ENCODE measurements around the gene NEUROD6. TPM values are rescaled to one million over a fixed set of nuclear protein-coding genes. Genes with fewer than 3 reads are reported as not detected.

NEUROD6 gene
- total and polyA plus RNA-seq, 4 donors: not detected

DNA sequence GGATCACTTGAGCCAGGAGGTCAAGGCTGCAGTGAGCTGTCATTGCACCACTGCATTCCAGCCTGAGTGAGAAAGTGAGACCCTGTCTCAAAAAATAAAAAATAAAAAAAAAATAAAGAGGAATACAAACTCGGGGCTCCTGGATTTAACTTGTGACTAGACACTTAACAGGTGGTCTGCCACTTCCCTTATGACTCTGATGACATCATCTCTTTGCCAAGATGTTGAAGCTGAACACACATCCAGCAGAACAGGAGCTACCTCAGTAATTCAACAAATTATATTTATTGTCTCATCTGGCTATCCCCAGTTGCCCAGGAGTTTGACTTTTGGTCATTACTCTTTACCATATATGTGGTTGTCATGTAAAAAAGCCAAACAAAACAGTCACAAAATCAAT is 35.3 kb downstream of the NEUROD6 start:
- DNase-seq (ENCODE audit: low spot score): no peak
- H3K27ac ChIP-seq (ENCODE audit: low read depth in 1 of 2, low read length in 2 of 2): no peak overlapping the region
- whole genome bisulfite sequencing: 74% methylated on average over 1 of the region's 1 CpG

DNA sequence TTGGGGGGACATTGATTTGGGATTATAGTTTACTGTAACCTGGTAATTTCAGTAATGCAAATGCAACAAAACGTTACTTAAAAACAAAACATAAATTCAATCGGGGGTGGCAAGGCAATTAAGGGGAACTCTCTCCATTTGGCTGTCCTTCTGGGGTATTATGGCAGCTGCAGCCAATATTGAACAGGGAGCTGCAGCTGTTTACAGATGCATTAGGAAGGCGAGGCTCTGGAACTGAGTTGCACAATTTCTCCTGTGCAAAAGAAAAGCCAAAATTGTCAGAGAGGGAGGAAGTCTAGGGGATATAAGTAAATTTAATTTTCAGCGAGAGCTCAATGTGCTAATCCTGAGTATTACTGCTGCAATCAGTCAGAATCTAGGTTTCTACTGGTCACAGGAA is 36.1 kb downstream of the NEUROD6 start:
- 51% methylated on average over 4 of the region's 4 CpGs for WGBS
- H3K4me3 ChIP-seq (ENCODE audit: low read depth in 1 of 3, low read length in 3 of 3): no peak overlapping the region
- H3K9me3 ChIP-seq (ENCODE audit: control insufficient read depth in 4 of 4, low read length in 3 of 4): no peaks in the 10 kb centered on the region
- no peaks in the 10 kb centered on the region for H3K36me3 ChIP-seq (ENCODE audit: control insufficient read depth in 4 of 4, insufficient read depth in 3 of 4, low read depth in 1 of 4, low read length in 3 of 4)
- no peak for DNase-seq (ENCODE audit: low spot score)
- H3K27me3 ChIP-seq (ENCODE audit: control insufficient read depth in 4 of 4, insufficient read depth in 4 of 4, low read length in 3 of 4): no peaks in the 10 kb centered on the region
- no peak overlapping the region for H3K9ac ChIP-seq (ENCODE audit: low read depth in 1 of 2, low read length in 2 of 2)
- H3K4me1 ChIP-seq (ENCODE audit: control insufficient read depth in 4 of 4, insufficient read depth in 4 of 4, low read length in 3 of 4): no peaks in the 10 kb centered on the region
- H3K27ac ChIP-seq (ENCODE audit: low read depth in 1 of 2, low read length in 2 of 2): no peak overlapping the region
- TF ChIP-seq HNF4G (IDR thresholded peaks at IDR 0.05): no peak
- TF ChIP-seq, protein P1, sequence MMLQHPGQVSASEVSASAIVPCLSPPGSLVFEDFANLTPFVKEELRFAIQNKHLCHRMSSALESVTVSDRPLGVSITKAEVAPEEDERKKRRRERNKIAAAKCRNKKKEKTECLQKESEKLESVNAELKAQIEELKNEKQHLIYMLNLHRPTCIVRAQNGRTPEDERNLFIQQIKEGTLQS (IDR thresholded peaks at IDR 0.05): no peak
- TF ChIP-seq, protein P2, sequence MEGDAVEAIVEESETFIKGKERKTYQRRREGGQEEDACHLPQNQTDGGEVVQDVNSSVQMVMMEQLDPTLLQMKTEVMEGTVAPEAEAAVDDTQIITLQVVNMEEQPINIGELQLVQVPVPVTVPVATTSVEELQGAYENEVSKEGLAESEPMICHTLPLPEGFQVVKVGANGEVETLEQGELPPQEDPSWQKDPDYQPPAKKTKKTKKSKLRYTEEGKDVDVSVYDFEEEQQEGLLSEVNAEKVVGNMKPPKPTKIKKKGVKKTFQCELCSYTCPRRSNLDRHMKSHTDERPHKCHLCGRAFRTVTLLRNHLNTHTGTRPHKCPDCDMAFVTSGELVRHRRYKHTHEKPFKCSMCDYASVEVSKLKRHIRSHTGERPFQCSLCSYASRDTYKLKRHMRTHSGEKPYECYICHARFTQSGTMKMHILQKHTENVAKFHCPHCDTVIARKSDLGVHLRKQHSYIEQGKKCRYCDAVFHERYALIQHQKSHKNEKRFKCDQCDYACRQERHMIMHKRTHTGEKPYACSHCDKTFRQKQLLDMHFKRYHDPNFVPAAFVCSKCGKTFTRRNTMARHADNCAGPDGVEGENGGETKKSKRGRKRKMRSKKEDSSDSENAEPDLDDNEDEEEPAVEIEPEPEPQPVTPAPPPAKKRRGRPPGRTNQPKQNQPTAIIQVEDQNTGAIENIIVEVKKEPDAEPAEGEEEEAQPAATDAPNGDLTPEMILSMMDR (IDR thresholded peaks at IDR 0.05; ENCODE audit: low read depth, low read length, missing input control): no peak
- TF ChIP-seq GABPA (IDR thresholded peaks at IDR 0.05 in 1 of 2, conservative IDR thresholded peaks at IDR 0.05 in 1 of 2): no peak
- no peak for TF ChIP-seq RXRA (IDR thresholded peaks at IDR 0.05)
- TF ChIP-seq, protein P3, sequence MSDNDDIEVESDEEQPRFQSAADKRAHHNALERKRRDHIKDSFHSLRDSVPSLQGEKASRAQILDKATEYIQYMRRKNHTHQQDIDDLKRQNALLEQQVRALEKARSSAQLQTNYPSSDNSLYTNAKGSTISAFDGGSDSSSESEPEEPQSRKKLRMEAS (IDR thresholded peaks at IDR 0.05): no peak
- no peak for TF ChIP-seq SP1 (IDR thresholded peaks at IDR 0.05)
- TF ChIP-seq FOXA2 (IDR thresholded peaks at IDR 0.05): no peak

More for the DNA sequence above, 35.3 kb downstream of the NEUROD6 start:
- H3K9ac ChIP-seq (ENCODE audit: low read depth in 1 of 2, low read length in 2 of 2): no peak overlapping the region
- no peak overlapping the region for H3K4me3 ChIP-seq (ENCODE audit: low read depth in 1 of 3, low read length in 3 of 3)
- TF ChIP-seq FOXA2 (IDR thresholded peaks at IDR 0.05) (no peak), TAF1 (conservative IDR thresholded peaks at IDR 0.05) (no peak), JUND (IDR thresholded peaks at IDR 0.05) (no peak), RAD21 (IDR thresholded peaks at IDR 0.05) (no peak), RXRA (IDR thresholded peaks at IDR 0.05) (no peak), HNF4A (conservative IDR thresholded peaks at IDR 0.05) (no peak), FOXA1 (IDR thresholded peaks at IDR 0.05) (no peak), SP1 (IDR thresholded peaks at IDR 0.05) (no peak), HNF4G (IDR thresholded peaks at IDR 0.05) (no peak), NR2F2 (IDR thresholded peaks at IDR 0.05) (no peak), YY1 (IDR thresholded peaks at IDR 0.05) (no peak), EGR1 (IDR thresholded peaks at IDR 0.05; ENCODE audit: low read depth in 2 of 2) (no peak), GABPA (IDR thresholded peaks at IDR 0.05 in 1 of 2, conservative IDR thresholded peaks at IDR 0.05 in 1 of 2) (no peak)
- TF ChIP-seq, protein P2 (IDR thresholded peaks at IDR 0.05; ENCODE audit: low read depth, low read length, missing input control): no peak
- TF ChIP-seq, protein P4, sequence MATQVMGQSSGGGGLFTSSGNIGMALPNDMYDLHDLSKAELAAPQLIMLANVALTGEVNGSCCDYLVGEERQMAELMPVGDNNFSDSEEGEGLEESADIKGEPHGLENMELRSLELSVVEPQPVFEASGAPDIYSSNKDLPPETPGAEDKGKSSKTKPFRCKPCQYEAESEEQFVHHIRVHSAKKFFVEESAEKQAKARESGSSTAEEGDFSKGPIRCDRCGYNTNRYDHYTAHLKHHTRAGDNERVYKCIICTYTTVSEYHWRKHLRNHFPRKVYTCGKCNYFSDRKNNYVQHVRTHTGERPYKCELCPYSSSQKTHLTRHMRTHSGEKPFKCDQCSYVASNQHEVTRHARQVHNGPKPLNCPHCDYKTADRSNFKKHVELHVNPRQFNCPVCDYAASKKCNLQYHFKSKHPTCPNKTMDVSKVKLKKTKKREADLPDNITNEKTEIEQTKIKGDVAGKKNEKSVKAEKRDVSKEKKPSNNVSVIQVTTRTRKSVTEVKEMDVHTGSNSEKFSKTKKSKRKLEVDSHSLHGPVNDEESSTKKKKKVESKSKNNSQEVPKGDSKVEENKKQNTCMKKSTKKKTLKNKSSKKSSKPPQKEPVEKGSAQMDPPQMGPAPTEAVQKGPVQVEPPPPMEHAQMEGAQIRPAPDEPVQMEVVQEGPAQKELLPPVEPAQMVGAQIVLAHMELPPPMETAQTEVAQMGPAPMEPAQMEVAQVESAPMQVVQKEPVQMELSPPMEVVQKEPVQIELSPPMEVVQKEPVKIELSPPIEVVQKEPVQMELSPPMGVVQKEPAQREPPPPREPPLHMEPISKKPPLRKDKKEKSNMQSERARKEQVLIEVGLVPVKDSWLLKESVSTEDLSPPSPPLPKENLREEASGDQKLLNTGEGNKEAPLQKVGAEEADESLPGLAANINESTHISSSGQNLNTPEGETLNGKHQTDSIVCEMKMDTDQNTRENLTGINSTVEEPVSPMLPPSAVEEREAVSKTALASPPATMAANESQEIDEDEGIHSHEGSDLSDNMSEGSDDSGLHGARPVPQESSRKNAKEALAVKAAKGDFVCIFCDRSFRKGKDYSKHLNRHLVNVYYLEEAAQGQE (IDR thresholded peaks at IDR 0.05): no peak
- TF ChIP-seq, protein P1 (IDR thresholded peaks at IDR 0.05): no peak
- TF ChIP-seq, protein P5, sequence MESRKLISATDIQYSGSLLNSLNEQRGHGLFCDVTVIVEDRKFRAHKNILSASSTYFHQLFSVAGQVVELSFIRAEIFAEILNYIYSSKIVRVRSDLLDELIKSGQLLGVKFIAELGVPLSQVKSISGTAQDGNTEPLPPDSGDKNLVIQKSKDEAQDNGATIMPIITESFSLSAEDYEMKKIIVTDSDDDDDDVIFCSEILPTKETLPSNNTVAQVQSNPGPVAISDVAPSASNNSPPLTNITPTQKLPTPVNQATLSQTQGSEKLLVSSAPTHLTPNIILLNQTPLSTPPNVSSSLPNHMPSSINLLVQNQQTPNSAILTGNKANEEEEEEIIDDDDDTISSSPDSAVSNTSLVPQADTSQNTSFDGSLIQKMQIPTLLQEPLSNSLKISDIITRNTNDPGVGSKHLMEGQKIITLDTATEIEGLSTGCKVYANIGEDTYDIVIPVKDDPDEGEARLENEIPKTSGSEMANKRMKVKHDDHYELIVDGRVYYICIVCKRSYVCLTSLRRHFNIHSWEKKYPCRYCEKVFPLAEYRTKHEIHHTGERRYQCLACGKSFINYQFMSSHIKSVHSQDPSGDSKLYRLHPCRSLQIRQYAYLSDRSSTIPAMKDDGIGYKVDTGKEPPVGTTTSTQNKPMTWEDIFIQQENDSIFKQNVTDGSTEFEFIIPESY (IDR thresholded peaks at IDR 0.05): no peak
- TF ChIP-seq, protein P3 (IDR thresholded peaks at IDR 0.05): no peak
- no peaks in the 10 kb centered on the region for H3K4me1 ChIP-seq (ENCODE audit: control insufficient read depth in 4 of 4, insufficient read depth in 4 of 4, low read length in 3 of 4)
- H3K27me3 ChIP-seq (ENCODE audit: control insufficient read depth in 4 of 4, insufficient read depth in 4 of 4, low read length in 3 of 4): no peaks in the 10 kb centered on the region
- H3K9me3 ChIP-seq (ENCODE audit: control insufficient read depth in 4 of 4, low read length in 3 of 4): no peaks in the 10 kb centered on the region
- no peaks in the 10 kb centered on the region for H3K36me3 ChIP-seq (ENCODE audit: control insufficient read depth in 4 of 4, insufficient read depth in 3 of 4, low read depth in 1 of 4, low read length in 3 of 4)
